GM19099 (cell line): ENCODE data around the gene MAPK1IP1L.

Source experiments
- POLR2A ChIP-seq: IDR thresholded peaks from 3 replicates; pipeline ENCODE4 v1.6.1; 2011; ENCODE audit warnings: low read depth; ENCODE audit not compliant: insufficient read length; ENCODE audit errors: extremely low read depth

MAPK1IP1L gene

GRCh38 chr14:55075628-55076175, 24.3 kb downstream of the MAPK1IP1L start:
- TF ChIP-seq POLR2A, result no peak

GRCh38 chr14:55077170-55078151, 26.0 kb downstream of the MAPK1IP1L start:
- no peak for TF ChIP-seq POLR2A

- no peak for TF ChIP-seq POLR2A
These were observed 33.1 kb downstream of the MAPK1IP1L start for GRCh38 chr14:55084401-55085059.

GRCh38 chr14:55085060-55085660, 33.7 kb downstream of the MAPK1IP1L start:
- TF ChIP-seq POLR2A, result no peak

GRCh38 chr14:55086938-55087337, 35.5 kb downstream of the MAPK1IP1L start:
- TF ChIP-seq POLR2A, result no peak

DNA sequence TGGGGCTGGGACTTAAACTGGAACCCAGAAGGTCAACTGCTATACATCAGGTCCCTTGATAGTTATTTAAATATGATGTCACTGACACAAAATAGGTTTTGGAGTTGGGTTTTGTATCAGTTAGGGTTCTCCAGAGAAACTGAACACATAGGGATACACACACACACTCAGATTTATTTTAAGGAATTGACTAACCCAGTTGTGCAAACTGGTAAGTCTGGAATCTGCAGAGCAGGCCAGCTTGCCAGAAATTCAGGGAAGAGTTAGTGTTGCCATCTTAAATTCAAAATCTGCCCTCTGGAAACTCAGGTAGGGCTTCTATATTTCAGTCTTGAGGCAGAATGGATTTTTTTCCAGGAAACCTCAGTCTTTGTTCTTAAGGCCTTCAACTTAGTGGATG, 36.9 kb downstream of the MAPK1IP1L start:
- no peak for TF ChIP-seq POLR2A

DNA sequence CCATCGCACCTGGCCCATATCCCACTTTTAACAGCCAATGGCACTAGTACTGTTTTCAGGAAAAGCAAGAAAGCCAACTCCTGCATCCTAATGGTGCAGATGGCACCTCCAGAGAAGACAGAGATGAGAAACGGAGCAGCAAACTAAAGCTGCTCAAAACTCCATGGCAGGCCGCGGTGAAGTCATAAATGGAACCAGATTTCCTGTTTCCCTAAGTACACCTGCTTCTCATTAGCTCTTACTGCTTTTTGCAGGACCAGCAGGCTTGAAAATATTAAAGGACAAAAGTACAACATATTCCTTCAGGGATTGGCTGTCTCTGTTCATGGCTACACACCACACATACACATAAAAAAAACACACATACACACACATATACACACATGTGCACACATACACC, 40.9 kb downstream of the MAPK1IP1L start:
- TF ChIP-seq POLR2A, result no peak

- TF ChIP-seq POLR2A, result no peak
These were observed 43.1 kb downstream of the MAPK1IP1L start for GRCh38 chr14:55094292-55095157.

DNA sequence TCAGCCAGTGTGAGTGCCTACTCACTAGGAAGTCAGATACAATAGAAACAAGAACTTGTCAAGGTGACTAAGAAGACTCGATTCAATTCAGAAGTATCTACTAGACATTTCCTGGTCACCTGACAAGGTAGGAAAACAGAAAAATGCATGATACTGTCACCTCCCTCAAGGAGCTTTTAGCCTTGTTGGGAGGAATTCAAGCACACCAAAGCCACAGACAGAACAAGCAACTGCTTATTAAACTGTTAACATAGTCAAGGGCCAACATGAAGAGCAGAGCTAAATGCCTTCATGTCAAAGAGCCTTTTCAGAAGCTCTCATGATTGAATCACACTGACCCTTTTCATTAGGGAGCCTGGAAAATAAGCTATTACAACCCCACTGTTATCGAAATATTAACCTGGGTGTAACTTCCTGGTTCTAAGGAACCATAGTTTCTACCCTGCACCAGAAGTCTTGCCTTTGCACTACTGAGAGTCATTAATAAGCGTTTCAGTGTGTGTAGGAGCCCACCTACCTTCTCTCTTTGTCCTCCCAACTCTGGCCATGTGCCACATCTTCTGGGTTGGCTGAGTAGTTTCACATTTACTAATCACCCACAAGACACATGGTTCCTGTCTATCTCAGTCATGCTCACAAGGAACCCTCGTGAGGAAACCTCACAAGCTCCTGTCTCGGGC, 46.6 kb downstream of the MAPK1IP1L start:
- no peak for TF ChIP-seq POLR2A

- TF ChIP-seq POLR2A, result no peak
These were observed 47.1 kb downstream of the MAPK1IP1L start for GRCh38 chr14:55098561-55098898.

GRCh38 chr14:55099756-55100155, 48.3 kb downstream of the MAPK1IP1L start:
- no peak for TF ChIP-seq POLR2A

DNA sequence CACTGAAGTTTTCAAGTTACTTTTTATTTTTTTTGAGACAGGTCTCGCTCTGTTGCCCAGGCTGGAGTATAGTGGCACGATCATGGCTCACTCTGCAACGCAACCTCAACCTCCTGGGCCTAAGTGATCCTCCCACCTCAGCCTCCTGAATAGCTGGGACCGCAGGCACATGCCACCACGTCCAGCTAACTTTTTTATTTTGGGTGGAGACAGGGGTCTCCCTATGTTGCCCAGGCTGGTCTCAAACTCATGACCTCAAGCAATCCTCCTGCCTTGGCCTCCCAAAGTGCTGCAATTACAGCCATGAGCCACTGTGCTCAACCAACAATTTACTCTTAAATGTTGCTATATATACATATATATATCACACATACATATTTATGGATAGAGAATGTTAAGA, 50.3 kb downstream of the MAPK1IP1L start:
- TF ChIP-seq POLR2A, result no peak

GRCh38 chr14:55102141-55102621, 50.7 kb downstream of the MAPK1IP1L start:
- TF ChIP-seq POLR2A, result peak; percentile 80
